Inflammatory macrophage treated with lipopolysaccharide for 1 hour (primary cell): Measurements from ENCODE around the gene DSCAML1.
"Not testable (repeated sequence)": the region's sequence is repeated elsewhere in the genome, so short reads cannot be mapped to it uniquely, and the experiment has no call there.

Experiments used
- DNase-seq, 2 donors: peaks; one replicate each; pipeline ENCODE4 v3.0.0-alpha.2; 2020 to 2022

DSCAML1 gene

GRCh38 chr11:117415358-117415896 is 381.6 kb downstream of the DSCAML1 start:
- DNase-seq: no peak

- DNase-seq: no peak
Observed at GRCh38 chr11:117414724-117415123, 382.3 kb downstream of the DSCAML1 start.

- DNase-seq: no peak
Observed at GRCh38 chr11:117413616-117414015, 383.4 kb downstream of the DSCAML1 start.

GRCh38 chr11:117412653-117413275 is 384.3 kb downstream of the DSCAML1 start:
- no peak for DNase-seq

- no peak for DNase-seq
Observed at GRCh38 chr11:117412176-117412575, 384.8 kb downstream of the DSCAML1 start.

GRCh38 chr11:117411736-117412135 is 385.3 kb downstream of the DSCAML1 start:
- DNase-seq: no peak

GRCh38 chr11:117410861-117411710 is 385.9 kb downstream of the DSCAML1 start:
- DNase-seq: no peak

- DNase-seq: no peak
Observed at GRCh38 chr11:117410238-117410637, 386.8 kb downstream of the DSCAML1 start.

GRCh38 chr11:117409511-117409910 is 387.5 kb downstream of the DSCAML1 start:
- DNase-seq: no peak

GRCh38 chr11:117408356-117408755 is 388.7 kb downstream of the DSCAML1 start:
- no peak for DNase-seq

GRCh38 chr11:117407016-117407415 is 390.0 kb downstream of the DSCAML1 start:
- no peak for DNase-seq

- not testable (repeated sequence) for DNase-seq
Observed at GRCh38 chr11:117405898-117406297, 391.1 kb downstream of the DSCAML1 start.

GRCh38 chr11:117399100-117399840 is 397.7 kb downstream of the DSCAML1 start:
- DNase-seq: not testable (repeated sequence)

- DNase-seq: not testable (repeated sequence)
Observed at GRCh38 chr11:117398618-117399017, 398.4 kb downstream of the DSCAML1 start.

- no peak for DNase-seq
Observed at GRCh38 chr11:117396970-117397369, 400.0 kb downstream of the DSCAML1 start.

- no peak for DNase-seq
Observed at GRCh38 chr11:117395476-117395875, 401.5 kb downstream of the DSCAML1 start.

- DNase-seq: no peak
Observed at GRCh38 chr11:117394221-117394925, 402.6 kb downstream of the DSCAML1 start.

GRCh38 chr11:117392979-117393378 is 404.0 kb downstream of the DSCAML1 start:
- no peak for DNase-seq

GRCh38 chr11:117392001-117392690 is 404.9 kb downstream of the DSCAML1 start:
- no peak for DNase-seq

- DNase-seq: no peak
Observed at GRCh38 chr11:117391181-117391580, 405.8 kb downstream of the DSCAML1 start.

- DNase-seq: no peak
Observed at GRCh38 chr11:117390743-117391142, 406.3 kb downstream of the DSCAML1 start.
